ENCODE results near the gene SYAP1. TPM values are rescaled to one million over a fixed set of nuclear protein-coding genes. Genes with fewer than 3 reads are reported as not detected.
A peak's percentile ranks its signal among the peaks of the same experiment; 100 is the strongest.

Gene SYAP1
- total and polyA plus RNA-seq, 10 of the 15 experiments (the other 5 are each of a cell fraction or from before 2014, with no cell fraction given) = 5.9 to 29.9 (median 16.2) TPM

DNA sequence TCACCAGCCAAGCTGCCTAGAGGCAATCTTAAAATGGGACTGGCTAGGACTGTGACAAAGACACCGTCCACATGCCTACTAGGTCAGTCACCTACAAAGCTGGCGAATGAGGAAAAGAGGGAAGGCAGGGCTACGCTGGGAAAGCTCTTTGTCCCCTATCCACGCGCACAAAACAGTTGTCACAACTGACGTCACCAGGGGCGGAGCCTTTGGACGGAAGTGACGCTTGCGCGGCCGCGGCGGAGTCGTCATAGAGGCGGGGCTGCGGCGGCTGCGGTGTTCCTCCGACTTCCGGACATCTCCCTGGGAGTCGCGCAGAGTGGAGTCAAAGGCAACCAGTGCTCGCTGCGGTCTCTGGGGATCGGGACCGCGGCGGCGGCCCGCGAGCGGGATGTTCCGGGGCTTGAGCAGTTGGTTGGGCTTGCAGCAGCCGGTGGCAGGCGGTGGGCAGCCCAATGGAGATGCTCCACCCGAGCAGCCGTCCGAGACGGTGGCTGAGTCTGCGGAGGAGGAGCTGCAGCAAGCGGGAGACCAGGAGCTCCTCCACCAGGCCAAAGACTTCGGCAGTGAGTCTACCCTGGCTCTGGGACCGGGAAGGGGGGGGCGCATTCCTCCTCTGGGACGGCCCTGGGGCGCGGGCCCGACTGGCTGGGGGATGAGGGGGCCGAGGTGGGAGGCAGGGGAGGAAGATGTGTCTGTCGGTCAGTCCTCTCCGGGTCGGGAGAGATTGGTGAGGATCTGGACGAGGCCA lies at the start of gene SYAP1 (continued):
- no peak for TF ChIP-seq JUNB (IDR thresholded peaks at IDR 0.05)
- TF ChIP-seq MYC (IDR thresholded peaks at IDR 0.05; ENCODE audit: insufficient read depth, insufficient read length, insufficient replicate concordance, low read length, severe bottlenecking) = no peak
- TF ChIP-seq FOXM1 (IDR thresholded peaks at IDR 0.05; ENCODE audit: low read depth, low read length) = no peak
- TF ChIP-seq, protein P1, sequence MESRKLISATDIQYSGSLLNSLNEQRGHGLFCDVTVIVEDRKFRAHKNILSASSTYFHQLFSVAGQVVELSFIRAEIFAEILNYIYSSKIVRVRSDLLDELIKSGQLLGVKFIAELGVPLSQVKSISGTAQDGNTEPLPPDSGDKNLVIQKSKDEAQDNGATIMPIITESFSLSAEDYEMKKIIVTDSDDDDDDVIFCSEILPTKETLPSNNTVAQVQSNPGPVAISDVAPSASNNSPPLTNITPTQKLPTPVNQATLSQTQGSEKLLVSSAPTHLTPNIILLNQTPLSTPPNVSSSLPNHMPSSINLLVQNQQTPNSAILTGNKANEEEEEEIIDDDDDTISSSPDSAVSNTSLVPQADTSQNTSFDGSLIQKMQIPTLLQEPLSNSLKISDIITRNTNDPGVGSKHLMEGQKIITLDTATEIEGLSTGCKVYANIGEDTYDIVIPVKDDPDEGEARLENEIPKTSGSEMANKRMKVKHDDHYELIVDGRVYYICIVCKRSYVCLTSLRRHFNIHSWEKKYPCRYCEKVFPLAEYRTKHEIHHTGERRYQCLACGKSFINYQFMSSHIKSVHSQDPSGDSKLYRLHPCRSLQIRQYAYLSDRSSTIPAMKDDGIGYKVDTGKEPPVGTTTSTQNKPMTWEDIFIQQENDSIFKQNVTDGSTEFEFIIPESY (IDR thresholded peaks at IDR 0.05) = no peak
- no peak for TF ChIP-seq KDM1A (IDR thresholded peaks at IDR 0.05; ENCODE audit: borderline replicate concordance)
- TF ChIP-seq NFYA (IDR thresholded peaks at IDR 0.05; ENCODE audit: borderline replicate concordance, low read depth, low read length) = no peak
- TF ChIP-seq CEBPB (IDR thresholded peaks at IDR 0.05; ENCODE audit: borderline replicate concordance in 1 of 2, low read depth in 2 of 2, low read length in 2 of 2) = no peak
- TF ChIP-seq, protein P2, sequence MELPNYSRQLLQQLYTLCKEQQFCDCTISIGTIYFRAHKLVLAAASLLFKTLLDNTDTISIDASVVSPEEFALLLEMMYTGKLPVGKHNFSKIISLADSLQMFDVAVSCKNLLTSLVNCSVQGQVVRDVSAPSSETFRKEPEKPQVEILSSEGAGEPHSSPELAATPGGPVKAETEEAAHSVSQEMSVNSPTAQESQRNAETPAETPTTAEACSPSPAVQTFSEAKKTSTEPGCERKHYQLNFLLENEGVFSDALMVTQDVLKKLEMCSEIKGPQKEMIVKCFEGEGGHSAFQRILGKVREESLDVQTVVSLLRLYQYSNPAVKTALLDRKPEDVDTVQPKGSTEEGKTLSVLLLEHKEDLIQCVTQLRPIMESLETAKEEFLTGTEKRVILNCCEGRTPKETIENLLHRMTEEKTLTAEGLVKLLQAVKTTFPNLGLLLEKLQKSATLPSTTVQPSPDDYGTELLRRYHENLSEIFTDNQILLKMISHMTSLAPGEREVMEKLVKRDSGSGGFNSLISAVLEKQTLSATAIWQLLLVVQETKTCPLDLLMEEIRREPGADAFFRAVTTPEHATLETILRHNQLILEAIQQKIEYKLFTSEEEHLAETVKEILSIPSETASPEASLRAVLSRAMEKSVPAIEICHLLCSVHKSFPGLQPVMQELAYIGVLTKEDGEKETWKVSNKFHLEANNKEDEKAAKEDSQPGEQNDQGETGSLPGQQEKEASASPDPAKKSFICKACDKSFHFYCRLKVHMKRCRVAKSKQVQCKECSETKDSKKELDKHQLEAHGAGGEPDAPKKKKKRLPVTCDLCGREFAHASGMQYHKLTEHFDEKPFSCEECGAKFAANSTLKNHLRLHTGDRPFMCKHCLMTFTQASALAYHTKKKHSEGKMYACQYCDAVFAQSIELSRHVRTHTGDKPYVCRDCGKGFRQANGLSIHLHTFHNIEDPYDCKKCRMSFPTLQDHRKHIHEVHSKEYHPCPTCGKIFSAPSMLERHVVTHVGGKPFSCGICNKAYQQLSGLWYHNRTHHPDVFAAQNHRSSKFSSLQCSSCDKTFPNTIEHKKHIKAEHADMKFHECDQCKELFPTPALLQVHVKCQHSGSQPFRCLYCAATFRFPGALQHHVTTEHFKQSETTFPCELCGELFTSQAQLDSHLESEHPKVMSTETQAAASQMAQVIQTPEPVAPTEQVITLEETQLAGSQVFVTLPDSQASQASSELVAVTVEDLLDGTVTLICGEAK (IDR thresholded peaks at IDR 0.05; ENCODE audit: borderline replicate concordance) = peak; percentile 86
- TF ChIP-seq, protein P3, sequence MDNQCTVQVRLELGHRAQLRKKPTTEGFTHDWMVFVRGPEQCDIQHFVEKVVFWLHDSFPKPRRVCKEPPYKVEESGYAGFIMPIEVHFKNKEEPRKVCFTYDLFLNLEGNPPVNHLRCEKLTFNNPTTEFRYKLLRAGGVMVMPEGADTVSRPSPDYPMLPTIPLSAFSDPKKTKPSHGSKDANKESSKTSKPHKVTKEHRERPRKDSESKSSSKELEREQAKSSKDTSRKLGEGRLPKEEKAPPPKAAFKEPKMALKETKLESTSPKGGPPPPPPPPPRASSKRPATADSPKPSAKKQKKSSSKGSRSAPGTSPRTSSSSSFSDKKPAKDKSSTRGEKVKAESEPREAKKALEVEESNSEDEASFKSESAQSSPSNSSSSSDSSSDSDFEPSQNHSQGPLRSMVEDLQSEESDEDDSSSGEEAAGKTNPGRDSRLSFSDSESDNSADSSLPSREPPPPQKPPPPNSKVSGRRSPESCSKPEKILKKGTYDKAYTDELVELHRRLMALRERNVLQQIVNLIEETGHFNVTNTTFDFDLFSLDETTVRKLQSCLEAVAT (IDR thresholded peaks at IDR 0.05) = peak; percentile 91
- TF ChIP-seq ZNF622 (IDR thresholded peaks at IDR 0.05) = no peak
- TF ChIP-seq, protein P4, sequence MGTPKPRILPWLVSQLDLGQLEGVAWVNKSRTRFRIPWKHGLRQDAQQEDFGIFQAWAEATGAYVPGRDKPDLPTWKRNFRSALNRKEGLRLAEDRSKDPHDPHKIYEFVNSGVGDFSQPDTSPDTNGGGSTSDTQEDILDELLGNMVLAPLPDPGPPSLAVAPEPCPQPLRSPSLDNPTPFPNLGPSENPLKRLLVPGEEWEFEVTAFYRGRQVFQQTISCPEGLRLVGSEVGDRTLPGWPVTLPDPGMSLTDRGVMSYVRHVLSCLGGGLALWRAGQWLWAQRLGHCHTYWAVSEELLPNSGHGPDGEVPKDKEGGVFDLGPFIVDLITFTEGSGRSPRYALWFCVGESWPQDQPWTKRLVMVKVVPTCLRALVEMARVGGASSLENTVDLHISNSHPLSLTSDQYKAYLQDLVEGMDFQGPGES (IDR thresholded peaks at IDR 0.05) = no peak
- peak; percentile 53; the same call in 1 of the 2 replicates for TF ChIP-seq HCFC1 (IDR thresholded peaks at IDR 0.05; ENCODE audit: low read length)
- TF ChIP-seq FOS (IDR thresholded peaks at IDR 0.05; ENCODE audit: borderline replicate concordance, extremely low read depth, insufficient read length) = no peak
- no peak for TF ChIP-seq TCF3 (IDR thresholded peaks at IDR 0.05; ENCODE audit: borderline replicate concordance, insufficient read depth, low read depth, low read length)
- no peak for TF ChIP-seq ZSCAN29 (IDR thresholded peaks at IDR 0.05)
- no peak for TF ChIP-seq SUZ12 (IDR thresholded peaks at IDR 0.05; ENCODE audit: unreplicated experiment)
- peak; percentile 84 for TF ChIP-seq POLR2AphosphoS2 (IDR thresholded peaks at IDR 0.05; ENCODE audit: low read depth, low read length)
- no peak for TF ChIP-seq NR2C1 (IDR thresholded peaks at IDR 0.05)
- peak; percentile 96 for TF ChIP-seq CBFB (IDR thresholded peaks at IDR 0.05; ENCODE audit: low read depth)
- no peak; the same call in 1 of the 2 replicates for TF ChIP-seq TCF12 (IDR thresholded peaks at IDR 0.05; ENCODE audit: low read depth, low read length)
